K562 (cell line): Measurements from ENCODE around the gene ISG20.

Source experiments
- BHLHE40 ChIP-seq: IDR thresholded peaks from 2 replicates; pipeline ENCODE4 v1.6.1; 2011; ENCODE audit warnings: low read length, improper control_type of control experiment
- CBFB ChIP-seq: sonication (generic); formaldehyde crosslinking; IDR thresholded peaks from 2 replicates; pipeline ENCODE4 v1.4.0; 2020; ENCODE audit warnings: mild to moderate bottlenecking, missing genetic modification reagents
- CTCF ChIP-seq, 3 experiments: IDR thresholded peaks in 2 of 3; conservative IDR thresholded peaks in 1 of 3; 2 replicates each; pipeline ENCODE4 v1.5.1; 2011 to 2012; ENCODE audit warnings: low read length in 3 of 3, mild to moderate bottlenecking in 3 of 3, control low read depth in 2 of 3, improper control_type of control experiment in 1 of 3, inconsistent platforms in 1 of 3, low read depth in 1 of 3, mixed read lengths in 1 of 3, moderate library complexity in 1 of 3; ENCODE audit not compliant: insufficient read depth in 2 of 3
- DACH1 ChIP-seq: fragments of 450-650 bp; IDR thresholded peaks from 2 replicates; pipeline ENCODE4 v1.6.1; 2018; ENCODE audit not compliant: partially characterized antibody
- EP300 ChIP-seq: IDR thresholded peaks from 2 replicates; pipeline ENCODE4 v1.6.1; 2012; ENCODE audit warnings: low read length, improper control_type of control experiment
- EZH2 ChIP-seq: IDR thresholded peaks from 2 replicates; pipeline ENCODE4 v1.6.1; 2012; ENCODE audit warnings: low read depth, mild to moderate bottlenecking, inconsistent platforms, low read length, borderline replicate concordance
- HDAC2 ChIP-seq: fragments of 450-650 bp; IDR thresholded peaks from 2 replicates; pipeline ENCODE4 v1.6.1; 2016; ENCODE audit warnings: mild to moderate bottlenecking
- HDAC6 ChIP-seq: IDR thresholded peaks from 2 replicates; pipeline ENCODE4 v1.6.1; 2012; ENCODE audit warnings: low read depth, mild to moderate bottlenecking, control low read depth, inconsistent platforms, low read length, moderate library complexity
- POLR2A ChIP-seq: fragments of 450-650 bp; conservative IDR thresholded peaks from 2 replicates; pipeline ENCODE4 v1.6.1; 2016
- RAD51 ChIP-seq: fragments of 450-650 bp; IDR thresholded peaks from 2 replicates; pipeline ENCODE4 v1.7.1; 2016; ENCODE audit warnings: low read depth, mild to moderate bottlenecking, borderline replicate concordance
- SIRT6 ChIP-seq: IDR thresholded peaks from one replicate; pipeline ENCODE4 v1.6.1; 2012; ENCODE audit warnings: low read depth, mild to moderate bottlenecking, control low read depth, inconsistent platforms, low read length, moderate library complexity
- ZNF583 ChIP-seq: fragments of 250-450 bp; sonication (Bioruptor Pico); IDR thresholded peaks from 2 replicates; pipeline ENCODE4 v1.4.0; 2020

GRCh38 chr15:88607951-88608350 lies 30.9 kb upstream of the ISG20 start:
- TF ChIP-seq HDAC6 (no peak), EZH2 (no peak), EP300 (no peak), ZNF583 (CRISPR knock-in tag) (no peak), POLR2A (no peak), CTCF (IDR thresholded peaks at IDR 0.05 in 2 of 3, conservative IDR thresholded peaks at IDR 0.05 in 1 of 3; ENCODE audit: insufficient read depth in 2 of 3, low read depth in 1 of 3, low read length in 3 of 3) (no peak), RAD51 (no peak), DACH1 (no peak), HDAC2 (no peak), CBFB (no peak), BHLHE40 (no peak), SIRT6 (no peak)
